H9 (cell line): Measurements from ENCODE around the gene FRMD4B. TPM values are rescaled to one million over a fixed set of nuclear protein-coding genes. Genes with fewer than 3 reads are reported as not detected.

Experiments used
- DNase-seq: peaks from one replicate; pipeline ENCODE4 v3.0.0-alpha.2; 2017
- H2AFZ ChIP-seq: one replicate; pipeline ENCODE4 v1.6.1; 2013; ENCODE audit warnings: mild to moderate bottlenecking, low read length, control low read depth, moderate library complexity
- H2AK5ac ChIP-seq: 2 replicates; pipeline ENCODE4 v1.6.1; 2013; ENCODE audit warnings: low read length, control low read depth, mixed read lengths; ENCODE audit not compliant: insufficient read length
- H2BK120ac ChIP-seq: one replicate; pipeline ENCODE4 v1.6.1; 2013; ENCODE audit warnings: low read depth, mild to moderate bottlenecking, low read length, control low read depth, inconsistent platforms; ENCODE audit not compliant: poor library complexity, severe bottlenecking
- H2BK12ac ChIP-seq: 2 replicates; pipeline ENCODE4 v1.6.1; 2013; ENCODE audit warnings: low read length, control low read depth, mixed read lengths, low read depth; ENCODE audit not compliant: insufficient read length
- H2BK15ac ChIP-seq: 2 replicates; pipeline ENCODE4 v1.6.1; 2013; ENCODE audit warnings: low read depth, low read length, control low read depth
- H2BK20ac ChIP-seq: one replicate; pipeline ENCODE4 v1.6.1; 2013; ENCODE audit warnings: low read depth, mild to moderate bottlenecking, low read length, control low read depth, inconsistent platforms; ENCODE audit not compliant: poor library complexity, severe bottlenecking
- H2BK5ac ChIP-seq: 2 replicates; pipeline ENCODE4 v1.6.1; 2013; ENCODE audit warnings: low read length, control low read depth, mixed read lengths; ENCODE audit not compliant: insufficient read length
- H3K14ac ChIP-seq: 2 replicates; pipeline ENCODE4 v1.6.1; 2013; ENCODE audit warnings: low read length, control low read depth; ENCODE audit not compliant: insufficient read depth
- H3K18ac ChIP-seq: 2 replicates; pipeline ENCODE4 v1.6.1; 2013; ENCODE audit warnings: low read depth, mild to moderate bottlenecking, mixed read lengths, low read length, control low read depth; ENCODE audit not compliant: insufficient read length
- H3K23ac ChIP-seq: 2 replicates; pipeline ENCODE4 v1.6.1; 2013; ENCODE audit warnings: low read length, control low read depth, mixed read lengths, low read depth; ENCODE audit not compliant: insufficient read length
- H3K23me2 ChIP-seq: 2 replicates; pipeline ENCODE4 v1.6.1; 2013; ENCODE audit warnings: low read depth, mild to moderate bottlenecking, mixed read lengths, low read length, control low read depth; ENCODE audit not compliant: insufficient read length, poor library complexity, severe bottlenecking
- H3K27ac ChIP-seq: 2 replicates; pipeline ENCODE4 v1.5.1; 2013; ENCODE audit warnings: low read length, control low read depth, mixed read lengths, low read depth; ENCODE audit not compliant: insufficient read length
- H3K27me3 ChIP-seq: 2 replicates; pipeline ENCODE4 v1.6.1; 2013; ENCODE audit warnings: low read length, control low read depth, inconsistent platforms; ENCODE audit not compliant: insufficient read depth
- H3K4ac ChIP-seq: 2 replicates; pipeline ENCODE4 v1.6.1; 2013; ENCODE audit warnings: low read depth, mild to moderate bottlenecking, control low read depth, inconsistent platforms, low read length, moderate library complexity
- H3K4me1 ChIP-seq: 2 replicates; pipeline ENCODE4 v1.6.1; 2013; ENCODE audit warnings: low read length, control low read depth, inconsistent platforms; ENCODE audit not compliant: insufficient read depth
- H3K4me2 ChIP-seq: 2 replicates; pipeline ENCODE4 v1.6.1; 2013; ENCODE audit warnings: low read length, control low read depth, mixed read lengths; ENCODE audit not compliant: insufficient read length, insufficient read depth
- H3K56ac ChIP-seq: 2 replicates; pipeline ENCODE4 v1.6.1; 2013; ENCODE audit warnings: low read depth, mild to moderate bottlenecking, mixed read lengths, low read length, control low read depth; ENCODE audit not compliant: insufficient read length
- H3K79me1 ChIP-seq: 2 replicates; pipeline ENCODE4 v1.6.1; 2013; ENCODE audit warnings: low read depth, mild to moderate bottlenecking, moderate library complexity, low read length, control low read depth, inconsistent platforms; ENCODE audit not compliant: insufficient read depth, poor library complexity, severe bottlenecking
- H3K79me2 ChIP-seq: 2 replicates; pipeline ENCODE4 v1.6.1; 2013; ENCODE audit warnings: low read length, control low read depth, inconsistent platforms; ENCODE audit not compliant: insufficient read depth
- H3K9ac ChIP-seq: 2 replicates; pipeline ENCODE4 v1.6.1; 2013; ENCODE audit warnings: low read length, control low read depth, mixed read lengths; ENCODE audit not compliant: insufficient read length; ENCODE audit errors: extremely low read depth
- H3K9me3 ChIP-seq: one replicate; pipeline ENCODE4 v1.6.1; 2013; ENCODE audit warnings: low read depth, low read length, inconsistent platforms; ENCODE audit not compliant: control insufficient read depth
- H3T11ph ChIP-seq: one replicate; pipeline ENCODE4 v1.6.1; 2013; ENCODE audit warnings: mild to moderate bottlenecking, low read length, control low read depth, inconsistent platforms
- H4K20me1 ChIP-seq: one replicate; pipeline ENCODE4 v1.6.1; 2013; ENCODE audit not compliant: control insufficient read depth, insufficient read length, insufficient read depth
- H4K5ac ChIP-seq: 2 replicates; pipeline ENCODE4 v1.6.1; 2013; ENCODE audit warnings: low read depth, mild to moderate bottlenecking, mixed read lengths, low read length, control low read depth; ENCODE audit not compliant: insufficient read length
- H4K8ac ChIP-seq: replicated peaks from 2 replicates; pipeline ENCODE4 v1.6.1; 2013; ENCODE audit warnings: low read length, control low read depth, mixed read lengths, low read depth; ENCODE audit not compliant: insufficient read length
- H4K91ac ChIP-seq: 2 replicates; pipeline ENCODE4 v1.6.1; 2013; ENCODE audit warnings: low read depth, mild to moderate bottlenecking, moderate library complexity, mixed read lengths, low read length, control low read depth; ENCODE audit not compliant: insufficient read length
- H3K27ac Mint-ChIP-seq, 3 experiments: 2 replicates in 2 of 3; 3 replicates in 1 of 3; pipeline ENCODE4 v1.8.0; 2020 to 2021; ENCODE audit warnings: mixed read lengths in 3 of 3, mild to moderate bottlenecking in 1 of 3, moderate library complexity in 1 of 3
- H3K27me3 Mint-ChIP-seq: 2 replicates; pipeline ENCODE4 v1.8.0; 2021; ENCODE audit warnings: low read depth, mild to moderate bottlenecking, moderate library complexity, mixed read lengths
- H3K36me3 Mint-ChIP-seq, 3 experiments: 2 replicates in 2 of 3; 3 replicates in 1 of 3; pipeline ENCODE4 v1.8.0; 2020 to 2021; ENCODE audit warnings: low read depth in 3 of 3, mixed read lengths in 3 of 3; ENCODE audit not compliant: insufficient read depth in 1 of 3
- H3K4me1 Mint-ChIP-seq, 2 experiments: 2 replicates each; pipeline ENCODE4 v1.8.0; 2020; ENCODE audit warnings: mixed read lengths in 2 of 2
- H3K4me3 Mint-ChIP-seq, 2 experiments: 2 replicates in 1 of 2; 3 replicates in 1 of 2; pipeline ENCODE4 v1.8.0; 2020 to 2021; ENCODE audit warnings: mild to moderate bottlenecking in 2 of 2, mixed read lengths in 2 of 2, moderate library complexity in 1 of 2
- H3K9me3 Mint-ChIP-seq, 2 experiments: 2 replicates in 1 of 2; 3 replicates in 1 of 2; pipeline ENCODE4 v1.8.0; 2020; ENCODE audit warnings: mild to moderate bottlenecking in 2 of 2, mixed read lengths in 2 of 2, moderate library complexity in 1 of 2
- WGBS: extraction: QIAGEN DNeasy Blood & Tissue Kit; methylation state at CpG from one replicate; pipeline ENCODE4 v1.1.7; 2013; ENCODE audit warnings: missing lambda C conversion rate, low lambda C conversion rate, mixed read lengths; ENCODE audit not compliant: insufficient read length; ENCODE audit errors: extremely low coverage; 5-methylcytosine and 5-hydroxymethylcytosine counted together
- total RNA-seq: library from RNA; stranded (reverse); gene quantifications from 2 replicates; pipeline ENCODE4 v1.2.1, GENCODE V29; 2021
- TF ChIP-seq, protein P1 (sequence below): fragments of 200-600 bp; sonication (generic); conservative IDR thresholded peaks from 3 replicates; pipeline ENCODE4 v1.8.0; 2021; ENCODE audit warnings: antibody characterized with exemption, mild to moderate bottlenecking

FRMD4B gene
- total RNA-seq, 1 experiment from 2014 or later = 3.4 TPM

DNA sequence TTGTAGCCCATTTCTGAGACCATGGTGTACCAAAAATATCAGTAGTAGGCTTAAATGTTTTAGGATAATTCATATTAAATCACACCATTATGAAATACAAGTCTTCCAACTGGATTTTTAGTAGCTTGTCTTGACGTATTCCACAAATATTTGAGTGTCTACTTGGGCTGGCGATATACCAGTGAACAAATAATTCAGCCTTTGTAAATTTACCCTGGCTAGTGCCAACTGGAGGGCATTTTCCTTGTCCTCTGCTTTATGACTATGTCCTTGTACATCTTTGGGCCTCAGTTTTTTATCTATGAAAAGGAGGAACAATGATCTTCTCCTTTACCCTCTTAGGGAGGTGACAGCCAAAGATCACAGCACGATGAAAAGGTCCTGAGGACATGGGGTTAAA lies 114.8 kb downstream of the FRMD4B start:
- Histone ChIP-seq H2BK12ac (no peak overlapping the region), H4K5ac (no peak overlapping the region), H3K4me2 (no peak overlapping the region), H3K4me1 (no peaks in the 10 kb centered on the region), H2AFZ (no peak overlapping the region), H3K79me2 (no peaks in the 10 kb centered on the region), H3K79me1 (no peaks in the 10 kb centered on the region), H3K4ac (no peak overlapping the region), H3K27ac (no peak overlapping the region), H3K23ac (no peak overlapping the region), H3K56ac (no peak overlapping the region), H2BK5ac (no peak overlapping the region), H3K9me3 (no peaks in the 10 kb centered on the region), H3K23me2 (no peaks in the 10 kb centered on the region), H4K8ac (no peak overlapping the region), H3K9ac (no peak overlapping the region), H2BK20ac (no peak overlapping the region), H2BK120ac (no peak overlapping the region), H2BK15ac (no peak overlapping the region), H3K27me3 (no peaks in the 10 kb centered on the region), H3T11ph (no peak overlapping the region), H3K18ac (no peak overlapping the region), H4K91ac (no peak overlapping the region), H2AK5ac (no peak overlapping the region), H4K20me1 (no peaks in the 10 kb centered on the region), H3K14ac (no peak overlapping the region)
- Mint-ChIP-seq H3K9me3 (no peaks in the 10 kb centered on the region), H3K27me3 (no peaks in the 10 kb centered on the region), H3K4me1 (peaks cover 6 to 7% of the 10 kb centered on the region in 2 experiments), H3K4me3 (no peak overlapping the region), H3K27ac (no peak overlapping the region), H3K36me3 (no peaks in the 10 kb centered on the region)
- WGBS = no CpG with 5 or more reads among the region's 3 CpGs
- no peak for DNase-seq
- TF ChIP-seq, protein P1, sequence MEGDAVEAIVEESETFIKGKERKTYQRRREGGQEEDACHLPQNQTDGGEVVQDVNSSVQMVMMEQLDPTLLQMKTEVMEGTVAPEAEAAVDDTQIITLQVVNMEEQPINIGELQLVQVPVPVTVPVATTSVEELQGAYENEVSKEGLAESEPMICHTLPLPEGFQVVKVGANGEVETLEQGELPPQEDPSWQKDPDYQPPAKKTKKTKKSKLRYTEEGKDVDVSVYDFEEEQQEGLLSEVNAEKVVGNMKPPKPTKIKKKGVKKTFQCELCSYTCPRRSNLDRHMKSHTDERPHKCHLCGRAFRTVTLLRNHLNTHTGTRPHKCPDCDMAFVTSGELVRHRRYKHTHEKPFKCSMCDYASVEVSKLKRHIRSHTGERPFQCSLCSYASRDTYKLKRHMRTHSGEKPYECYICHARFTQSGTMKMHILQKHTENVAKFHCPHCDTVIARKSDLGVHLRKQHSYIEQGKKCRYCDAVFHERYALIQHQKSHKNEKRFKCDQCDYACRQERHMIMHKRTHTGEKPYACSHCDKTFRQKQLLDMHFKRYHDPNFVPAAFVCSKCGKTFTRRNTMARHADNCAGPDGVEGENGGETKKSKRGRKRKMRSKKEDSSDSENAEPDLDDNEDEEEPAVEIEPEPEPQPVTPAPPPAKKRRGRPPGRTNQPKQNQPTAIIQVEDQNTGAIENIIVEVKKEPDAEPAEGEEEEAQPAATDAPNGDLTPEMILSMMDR = no peak
